Retinal pigment epithelial cell (primary cell): ENCODE measurements around the gene PDE8A.

Experiments
- DNase-seq: peaks from one replicate; pipeline ENCODE4 v3.0.0-alpha.2; 2010; ENCODE audit warnings: low read depth
- H3K4me3 ChIP-seq: 2 replicates; pipeline ENCODE4 v1.5.1; 2011; ENCODE audit warnings: mild to moderate bottlenecking, low read length, control low read depth, moderate library complexity
- TF ChIP-seq, protein P1 (sequence below): conservative IDR thresholded peaks from 2 replicates; pipeline ENCODE4 v1.5.1; 2011; ENCODE audit warnings: low read depth, low read length, control low read depth, inconsistent platforms

The PDE8A gene

DNA sequence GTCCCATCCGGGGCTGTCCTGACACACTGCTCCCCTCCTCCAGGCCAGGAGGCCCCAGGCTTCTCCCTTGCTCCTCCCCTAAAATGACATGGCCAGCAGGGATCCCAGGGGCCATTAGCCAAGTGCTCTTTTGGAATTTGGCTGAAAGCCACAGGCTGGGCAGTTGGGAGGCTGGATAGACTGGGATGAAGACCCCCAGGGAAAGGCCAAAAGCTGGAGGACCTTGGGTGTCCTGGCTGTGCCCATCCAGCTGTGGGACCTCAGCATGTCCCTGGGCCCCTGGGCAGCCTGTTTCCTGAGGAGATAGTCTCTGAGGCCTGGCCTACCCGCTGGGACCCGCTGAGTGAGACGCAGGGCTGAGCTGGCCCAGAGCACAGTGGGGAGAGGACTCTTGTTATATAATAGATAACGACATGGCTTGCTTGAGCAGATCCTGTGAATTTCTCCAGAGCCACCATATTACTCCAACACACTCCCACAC is 5.7 kb upstream of the PDE8A start:
- TF ChIP-seq, protein P1, sequence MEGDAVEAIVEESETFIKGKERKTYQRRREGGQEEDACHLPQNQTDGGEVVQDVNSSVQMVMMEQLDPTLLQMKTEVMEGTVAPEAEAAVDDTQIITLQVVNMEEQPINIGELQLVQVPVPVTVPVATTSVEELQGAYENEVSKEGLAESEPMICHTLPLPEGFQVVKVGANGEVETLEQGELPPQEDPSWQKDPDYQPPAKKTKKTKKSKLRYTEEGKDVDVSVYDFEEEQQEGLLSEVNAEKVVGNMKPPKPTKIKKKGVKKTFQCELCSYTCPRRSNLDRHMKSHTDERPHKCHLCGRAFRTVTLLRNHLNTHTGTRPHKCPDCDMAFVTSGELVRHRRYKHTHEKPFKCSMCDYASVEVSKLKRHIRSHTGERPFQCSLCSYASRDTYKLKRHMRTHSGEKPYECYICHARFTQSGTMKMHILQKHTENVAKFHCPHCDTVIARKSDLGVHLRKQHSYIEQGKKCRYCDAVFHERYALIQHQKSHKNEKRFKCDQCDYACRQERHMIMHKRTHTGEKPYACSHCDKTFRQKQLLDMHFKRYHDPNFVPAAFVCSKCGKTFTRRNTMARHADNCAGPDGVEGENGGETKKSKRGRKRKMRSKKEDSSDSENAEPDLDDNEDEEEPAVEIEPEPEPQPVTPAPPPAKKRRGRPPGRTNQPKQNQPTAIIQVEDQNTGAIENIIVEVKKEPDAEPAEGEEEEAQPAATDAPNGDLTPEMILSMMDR, result no peak
- no peak overlapping the region for H3K4me3 ChIP-seq
- no peak for DNase-seq

DNA sequence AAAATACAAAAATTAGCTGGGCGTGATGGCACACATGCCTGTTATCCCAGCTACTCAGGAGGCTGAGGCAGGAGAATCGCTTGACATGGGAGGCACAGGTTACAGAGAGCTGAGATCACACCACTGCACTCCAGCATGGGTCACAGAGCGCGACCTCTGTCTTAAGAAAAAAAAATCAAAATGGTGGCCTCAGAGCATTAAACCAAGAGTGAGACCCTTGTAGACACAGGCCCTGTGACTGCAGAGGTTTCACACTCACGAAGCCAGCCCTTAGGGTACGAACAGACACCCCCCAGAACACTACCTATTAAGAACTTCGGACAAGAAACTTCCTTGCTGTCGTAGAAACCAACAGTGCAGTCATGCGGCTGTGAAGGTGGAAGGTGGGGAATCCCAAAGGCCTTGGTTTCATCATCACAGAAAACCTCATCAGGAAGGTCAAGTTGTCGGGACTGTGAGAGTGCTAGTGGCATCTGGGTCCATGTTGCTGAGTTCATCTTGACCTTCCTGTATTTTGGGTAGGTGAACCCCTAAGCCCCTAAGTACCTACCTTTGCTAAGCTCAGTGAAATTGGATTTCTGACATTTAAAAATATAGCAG is 4.8 kb upstream of the PDE8A start:
- DNase-seq, result no peak
- TF ChIP-seq, protein P1, result no peak
- no peak overlapping the region for H3K4me3 ChIP-seq

DNA sequence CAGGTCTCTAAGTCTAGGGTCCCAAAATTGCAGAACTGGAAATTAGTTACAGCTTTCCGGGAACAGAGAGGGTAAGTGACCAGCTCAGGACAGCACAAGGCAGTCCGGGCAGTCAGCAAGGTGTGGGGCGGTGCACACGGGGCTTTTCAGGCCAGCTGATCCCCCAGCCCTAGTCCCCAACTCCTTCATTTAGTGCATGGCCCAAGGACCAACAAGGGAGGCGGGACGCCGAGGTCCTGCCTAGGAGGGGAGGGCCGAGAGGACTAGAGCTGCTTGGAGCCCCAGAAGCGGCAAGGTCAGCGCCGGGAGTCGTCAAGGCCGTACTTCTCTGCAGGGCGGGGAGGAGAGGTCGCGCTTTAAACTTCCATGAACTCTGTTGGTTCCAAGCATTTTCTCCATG is 2.0 kb upstream of the PDE8A start:
- TF ChIP-seq, protein P1, result no peak
- DNase-seq, result no peak
- peak overlapping the region; percentile 84 for H3K4me3 ChIP-seq

DNA sequence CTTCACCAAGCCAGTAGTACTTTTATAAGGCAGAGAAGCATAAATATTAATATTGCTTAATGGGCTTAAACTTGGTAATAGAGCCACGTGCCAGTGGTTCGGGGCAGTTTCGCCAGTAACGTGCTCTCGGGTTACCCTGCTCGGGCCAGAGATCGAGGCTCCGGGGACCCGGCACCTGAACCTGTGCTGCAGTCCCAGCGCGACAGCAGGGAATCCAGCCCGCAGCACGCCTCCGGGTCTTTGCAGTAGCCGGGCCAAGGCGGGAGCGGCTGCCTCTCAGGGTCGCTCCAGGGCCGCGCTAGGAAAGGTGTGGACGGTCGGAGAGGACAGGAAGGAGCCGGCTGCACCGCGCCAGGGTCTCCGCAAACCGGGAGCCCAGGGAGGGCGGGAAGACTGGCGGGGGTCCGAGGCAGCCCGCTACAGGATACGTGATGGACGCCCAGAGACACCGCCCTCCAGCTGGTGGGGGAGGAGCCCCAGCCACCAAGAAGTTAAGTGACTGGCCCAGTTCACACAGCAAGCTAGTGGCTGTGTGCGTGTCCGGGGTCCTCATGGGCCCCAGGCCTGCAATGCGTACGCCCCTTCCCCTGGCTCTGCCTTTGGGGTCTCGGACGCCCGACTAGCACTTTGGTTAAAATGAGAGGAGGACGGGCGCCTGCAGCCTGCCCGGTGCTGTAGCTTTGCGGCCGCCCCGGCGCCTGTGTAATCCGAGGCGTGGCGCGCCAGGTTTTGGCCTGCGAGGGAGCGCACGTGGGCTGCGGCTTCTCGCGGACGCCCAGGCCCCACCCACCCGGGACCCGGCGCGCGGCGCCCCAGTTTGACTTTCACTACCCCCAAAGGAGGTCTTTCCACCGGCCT is 1.2 kb upstream of the PDE8A start:
- TF ChIP-seq, protein P1, result no peak
- peak overlapping the region; percentile 84 for H3K4me3 ChIP-seq
- DNase-seq, result peak; percentile 40

DNA sequence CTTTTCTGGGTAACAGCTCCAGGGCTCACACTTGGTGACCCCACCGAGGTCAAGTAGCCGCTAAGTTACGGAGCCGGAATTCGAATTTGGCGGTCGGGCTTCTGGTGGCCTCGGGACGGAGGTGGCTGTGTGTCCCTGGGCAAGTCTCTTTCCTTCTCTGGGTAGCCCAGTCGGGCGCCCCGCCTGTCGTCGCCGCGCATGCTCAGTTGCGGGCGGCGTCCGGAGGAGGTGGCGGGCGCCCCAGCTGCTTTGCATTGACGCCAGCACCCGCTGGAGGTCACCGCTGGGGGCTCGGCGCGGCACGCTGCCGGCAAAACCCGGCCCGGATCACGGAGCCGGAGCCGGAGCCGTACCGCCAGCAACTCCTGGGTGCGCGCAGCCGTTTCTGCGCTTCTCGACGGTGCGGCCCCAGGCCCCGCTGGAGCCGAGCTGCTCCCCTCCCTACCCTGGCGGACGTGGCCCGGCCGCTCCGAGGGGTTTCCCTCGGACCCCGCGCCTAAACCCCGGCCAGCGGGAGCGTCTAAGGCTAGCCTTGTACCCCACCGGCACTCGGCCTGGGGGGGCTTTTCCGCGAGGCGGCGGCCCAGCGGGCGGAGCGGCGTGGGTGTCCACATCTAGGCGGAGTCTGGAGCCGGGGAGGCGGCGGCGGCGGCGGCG is 474 bp upstream of the PDE8A start:
- TF ChIP-seq, protein P1, result no peak

DNA sequence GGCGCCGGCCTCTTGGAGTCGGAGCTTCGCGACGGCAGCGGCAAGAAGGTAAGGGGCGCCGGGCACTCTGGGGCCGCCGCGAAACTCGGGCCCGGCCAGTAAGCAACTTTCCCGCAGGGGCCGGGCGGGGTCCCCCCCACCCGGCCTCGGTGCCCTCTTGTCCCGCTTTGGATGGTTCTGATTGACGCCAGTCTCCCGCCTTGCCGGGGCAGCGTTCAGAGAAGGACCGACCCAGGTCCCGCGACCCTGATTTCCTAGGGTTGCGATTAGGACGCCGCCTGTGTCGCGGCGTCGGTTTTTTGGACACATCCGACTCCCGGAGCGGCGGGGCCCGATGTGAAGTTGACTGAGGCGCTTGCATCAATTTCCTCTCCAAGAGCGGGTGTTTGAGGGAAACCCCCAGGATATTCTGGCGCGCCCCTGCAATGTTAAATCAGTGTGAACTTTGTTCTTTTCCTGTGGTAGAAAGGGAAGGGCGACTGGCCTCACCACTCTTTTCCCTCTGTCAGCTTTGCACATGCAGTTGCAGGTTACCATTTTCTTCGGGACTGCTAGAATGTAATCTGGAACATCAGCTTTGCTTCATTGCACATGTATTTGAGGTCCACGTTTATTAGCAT is 755 bp downstream of the PDE8A start:
- peak overlapping the region; percentile 62 for H3K4me3 ChIP-seq
- TF ChIP-seq, protein P1, result no peak
- DNase-seq, result no peak

More for the DNA sequence above, 474 bp upstream of the PDE8A start:
- H3K4me3 ChIP-seq, result peak overlapping the region; percentile 84
- peak; percentile 84 for DNase-seq
